Measurements from ENCODE around the gene FBXL16.

DNA sequence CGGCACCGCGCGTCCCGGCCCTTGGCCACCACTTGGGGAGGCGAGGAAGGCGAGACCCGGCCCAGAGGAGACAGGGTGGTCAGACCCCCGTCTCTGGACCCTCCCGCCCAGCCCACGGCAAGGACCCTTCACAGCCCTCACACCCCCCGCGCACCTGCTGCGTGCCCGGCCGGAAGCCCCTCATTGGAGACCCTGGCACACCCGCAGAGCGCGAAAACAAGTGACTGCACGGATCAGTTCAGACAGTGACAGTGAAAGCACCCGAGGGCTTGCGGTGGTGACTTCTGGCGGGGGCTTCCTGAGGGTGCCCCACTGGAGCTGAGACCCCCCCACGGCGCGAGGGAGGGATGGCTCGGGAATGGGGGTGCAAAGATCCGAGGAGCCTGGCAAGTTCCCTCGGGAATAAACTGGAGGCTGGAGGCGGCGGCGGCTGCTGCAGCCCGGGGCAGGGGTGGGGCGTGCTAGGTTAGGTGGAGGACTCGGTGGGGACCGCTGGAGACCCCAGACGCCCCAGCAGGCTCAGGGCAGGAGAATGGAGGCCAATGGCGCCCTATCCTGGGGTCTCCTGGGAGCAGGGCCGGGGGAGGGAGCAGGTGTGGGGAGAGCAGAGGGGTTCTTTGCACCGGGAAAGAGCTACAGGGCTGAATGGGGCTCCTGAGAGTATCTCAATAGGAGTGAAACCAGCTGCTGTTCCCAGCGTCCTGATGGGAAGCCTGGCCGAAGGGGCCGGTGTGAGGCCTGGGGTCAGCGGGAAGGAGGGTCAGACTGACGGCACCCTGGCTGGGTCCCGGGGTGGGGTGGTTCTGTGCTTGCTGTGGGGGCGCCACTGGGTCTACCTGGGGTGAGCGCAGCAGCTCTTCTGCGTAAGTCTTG is 824 bp upstream of the FBXL16 start:
- TF ChIP-seq POLR2A (IDR thresholded peaks at IDR 0.05) (no peak), CTCF (IDR thresholded peaks at IDR 0.05) (no peak)
